Brain microvascular endothelial cell (primary cell): ENCODE data around the gene DDX41.

ENCODE experiments used
- DNase-seq: peaks from one replicate; pipeline ENCODE4 v3.0.0-alpha.2; 2020
- H3K27ac ChIP-seq: fragments of 250-450 bp; sonication (Bioruptor Pico); 2 replicates; pipeline ENCODE4 v1.5.1; 2020; ENCODE audit warnings: mild to moderate bottlenecking, moderate library complexity
- H3K27me3 ChIP-seq: fragments of 250-450 bp; sonication (Bioruptor Pico); replicated peaks from 2 replicates; pipeline ENCODE4 v1.5.1; 2020; ENCODE audit warnings: mild to moderate bottlenecking
- H3K36me3 ChIP-seq: fragments of 250-450 bp; sonication (Bioruptor Pico); replicated peaks from 2 replicates; pipeline ENCODE4 v1.5.1; 2020; ENCODE audit warnings: mild to moderate bottlenecking
- H3K4me3 ChIP-seq: 2 replicates; pipeline ENCODE4 v1.5.1; 2011; ENCODE audit warnings: low read depth, mild to moderate bottlenecking, control low read depth, low read length, moderate library complexity
- CTCF ChIP-seq: IDR thresholded peaks from 2 replicates; pipeline ENCODE4 v1.5.1; 2011; ENCODE audit warnings: low read depth, mild to moderate bottlenecking, moderate library complexity, low read length, control low read depth, inconsistent platforms; ENCODE audit errors: missing control alignments
- in situ Hi-C: cut with HindIII; loops from 2 replicates; pipeline ENCODE4 v1.10.0; 2017; ENCODE audit warnings: low sequenced_read_pairs, low pct_ligation_motif_present

The DDX41 gene

GRCh38 chr5:177513500-177513899 lies 3.3 kb downstream of the DDX41 start:
- peaks cover 55% of the 10 kb centered on the region for H3K36me3 ChIP-seq
- no peak for DNase-seq

DNA sequence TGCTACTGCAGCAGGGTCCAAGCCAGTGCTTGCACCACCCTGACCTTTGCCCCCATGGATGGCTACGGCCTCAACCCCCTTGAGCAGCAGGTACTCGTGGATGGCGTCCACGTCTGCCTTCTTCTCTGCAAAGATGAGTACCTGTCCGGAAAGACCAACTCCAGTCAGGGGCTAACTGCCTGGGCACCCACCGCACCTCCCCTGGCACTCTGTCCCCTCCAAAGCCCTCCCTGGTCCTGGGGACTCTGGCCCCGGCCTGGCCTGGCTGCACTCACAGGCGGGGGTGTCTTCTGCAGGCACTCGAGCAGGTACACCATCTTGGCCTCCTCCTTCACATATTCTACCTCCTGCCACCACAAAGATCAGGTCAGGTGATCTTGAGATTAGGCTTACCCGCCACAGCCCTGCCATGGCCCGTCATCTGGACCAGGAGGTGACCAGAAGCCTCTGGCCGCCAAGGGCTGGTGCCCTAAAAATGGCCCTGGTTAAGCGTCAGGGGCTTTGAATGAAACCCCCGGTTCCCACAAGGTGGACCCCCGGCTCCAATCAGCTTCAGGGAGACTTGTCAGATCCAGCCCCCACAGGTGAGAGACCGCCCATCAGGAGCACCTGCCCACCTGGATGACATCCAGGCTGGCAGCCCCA lies 3.9 kb downstream of the DDX41 start:
- Histone ChIP-seq H3K36me3 (peaks cover 55% of the 10 kb centered on the region), H3K27me3 (no peaks in the 10 kb centered on the region), H3K4me3 (no peak overlapping the region), H3K27ac (no peak overlapping the region)
- DNase-seq, result no peak
- in situ Hi-C loops, result no loop called here
- TF ChIP-seq CTCF, result no peak

More at GRCh38 chr5:177513500-177513899, 3.3 kb downstream of the DDX41 start:
- Histone ChIP-seq H3K27ac (no peak overlapping the region), H3K27me3 (no peaks in the 10 kb centered on the region), H3K4me3 (no peak overlapping the region)
- in situ Hi-C loops, result no loop called here
- TF ChIP-seq CTCF, result no peak

DNA sequence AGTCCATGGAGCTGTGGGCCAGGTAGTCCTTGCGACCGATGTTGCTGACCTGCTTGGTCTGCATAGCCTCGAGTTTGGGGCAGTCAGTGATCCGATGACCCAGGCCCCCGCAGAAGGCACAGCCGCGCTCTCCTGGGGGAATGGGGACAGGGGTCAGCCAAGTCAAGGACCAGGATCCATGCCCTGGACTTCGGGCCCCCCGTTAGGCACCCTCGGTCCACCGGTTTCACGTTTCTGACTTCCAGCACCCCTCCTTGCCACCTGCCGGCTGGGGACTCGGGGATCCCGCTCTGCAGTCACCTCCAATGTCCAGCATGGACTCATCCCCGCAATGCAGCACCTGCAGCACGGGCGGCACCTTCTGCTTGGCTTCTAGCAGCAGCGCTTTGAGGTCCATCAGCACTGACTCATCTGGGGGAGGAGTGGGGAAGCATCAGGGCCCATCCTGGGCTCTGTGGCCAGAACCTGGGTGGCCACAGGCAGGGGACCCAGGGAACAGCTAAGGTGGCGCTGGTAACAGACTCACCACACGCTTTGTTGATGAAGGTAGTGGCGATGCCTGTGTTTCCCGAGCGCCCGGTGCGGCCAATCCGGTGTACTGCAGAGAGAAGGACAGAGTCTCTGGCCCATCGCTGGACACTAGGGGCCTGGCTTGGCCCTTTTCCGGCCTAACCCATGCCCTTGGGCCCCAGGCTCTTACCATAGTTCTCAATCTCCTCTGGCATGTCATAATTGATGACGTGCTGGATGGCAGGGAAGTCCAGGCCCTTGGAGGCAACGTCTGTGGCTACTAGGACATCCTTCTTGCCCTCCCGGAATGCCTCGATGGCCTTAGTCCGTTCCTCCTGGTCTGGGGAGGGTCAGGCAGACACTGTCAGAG lies 4.7 kb downstream of the DDX41 start:
- H3K4me3 ChIP-seq, result no peak overlapping the region
- TF ChIP-seq CTCF, result no peak
- peaks cover 55% of the 10 kb centered on the region for H3K36me3 ChIP-seq
- in situ Hi-C loops, result no loop called here
- no peak overlapping the region for H3K27ac ChIP-seq
- no peaks in the 10 kb centered on the region for H3K27me3 ChIP-seq
- no peak for DNase-seq

DNA sequence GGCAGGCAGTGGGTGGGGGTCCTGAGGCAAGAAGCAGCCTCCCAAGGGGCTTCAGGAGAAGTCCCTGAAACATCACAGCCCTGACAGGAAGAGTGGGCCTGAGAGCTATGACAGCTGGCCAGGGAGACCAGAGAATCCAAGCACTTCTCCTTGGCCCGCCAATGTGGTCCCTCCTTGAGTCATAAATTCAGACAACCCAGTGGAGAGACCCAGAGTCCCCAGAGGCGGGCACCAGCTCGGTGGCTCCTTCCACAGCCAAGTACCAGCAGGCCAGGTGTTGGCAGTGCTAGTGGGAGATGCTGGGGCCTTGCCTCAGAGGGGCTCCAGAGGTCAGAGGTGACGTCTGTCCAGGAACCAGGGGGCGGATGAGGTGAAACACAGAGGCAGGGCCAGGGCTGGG lies 5.6 kb downstream of the DDX41 start:
- in situ Hi-C loops, result no loop called here
- H3K27ac ChIP-seq, result no peak overlapping the region
- DNase-seq, result no peak
- H3K36me3 ChIP-seq, result peaks cover 55% of the 10 kb centered on the region
- no peaks in the 10 kb centered on the region for H3K27me3 ChIP-seq
- TF ChIP-seq CTCF, result no peak
- H3K4me3 ChIP-seq, result no peak overlapping the region

DNA sequence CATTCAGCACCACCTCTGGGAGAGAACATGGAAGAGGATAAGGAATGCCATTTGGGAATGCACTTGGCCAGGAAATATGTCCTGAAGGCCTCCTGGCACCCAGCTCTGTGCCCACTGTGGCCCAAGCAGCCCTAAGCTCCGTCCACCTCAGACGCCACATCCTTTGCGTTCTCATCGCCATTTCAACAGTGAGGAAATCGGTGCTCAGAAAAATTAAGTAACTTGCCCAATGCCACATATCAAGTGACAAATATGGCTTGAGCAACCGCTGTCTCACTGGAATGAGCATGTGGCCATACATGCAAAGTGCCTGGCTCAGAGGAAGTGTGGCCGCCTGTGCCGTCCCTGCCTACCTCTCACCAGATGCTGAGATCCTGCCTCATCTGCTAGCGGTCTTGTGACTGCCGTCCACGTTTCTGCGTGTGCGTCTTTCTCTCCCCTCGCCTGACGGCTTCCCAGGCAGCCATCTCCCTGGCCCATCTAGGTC lies 6.2 kb downstream of the DDX41 start:
- no peak overlapping the region for H3K27ac ChIP-seq
- no peak for TF ChIP-seq CTCF
- H3K4me3 ChIP-seq, result no peak overlapping the region
- no peak for DNase-seq
- H3K27me3 ChIP-seq, result no peaks in the 10 kb centered on the region
- peaks cover 50% of the 10 kb centered on the region for H3K36me3 ChIP-seq
- in situ Hi-C loops, result no loop called here
